Measurements from ENCODE around the gene CTSA. TPM values are rescaled to one million over a fixed set of nuclear protein-coding genes. Genes with fewer than 3 reads are reported as not detected.
"Not testable (repeated sequence)": the region's sequence is repeated elsewhere in the genome, so short reads cannot be mapped to it uniquely, and the experiment has no call there.

Gene CTSA
- polyA plus RNA-seq, 3 donors: 46.4 to 116 (median 82.4) TPM

GRCh38 chr20:45861221-45862075, 29.7 kb upstream of the CTSA start:
- no peak overlapping the region for H3K27ac ChIP-seq (ENCODE audit: low read depth, low read length)
- 82 to 97% (median 93%) methylated on average over 7 of the region's 7 CpGs for WGBS, 3 donors

- WGBS, 3 donors: 84 to 93% (median 90%) methylated on average over 7 of the region's 7 CpGs
Observed at GRCh38 chr20:45863543-45864470, 27.3 kb upstream of the CTSA start.

GRCh38 chr20:45866454-45866853, 24.7 kb upstream of the CTSA start:
- WGBS, 3 donors: 95 to 96% (median 95%) methylated on average over 5 of the region's 5 CpGs

More at GRCh38 chr20:45863543-45864470, 27.3 kb upstream of the CTSA start:
- no peak overlapping the region for H3K27ac ChIP-seq (ENCODE audit: low read depth, low read length)

GRCh38 chr20:45867136-45867818, 23.9 kb upstream of the CTSA start:
- H3K27ac ChIP-seq (ENCODE audit: low read depth, low read length): no peak overlapping the region
- WGBS, 3 donors: 76 to 92% (median 88%) methylated on average over 6 of the region's 6 CpGs

More at GRCh38 chr20:45866454-45866853, 24.7 kb upstream of the CTSA start:
- H3K27ac ChIP-seq (ENCODE audit: low read depth, low read length): no peak overlapping the region

- H3K27ac ChIP-seq (ENCODE audit: low read depth, low read length): no peak overlapping the region
Observed at GRCh38 chr20:45867819-45868176, 23.3 kb upstream of the CTSA start.

GRCh38 chr20:45872626-45873025, 18.5 kb upstream of the CTSA start:
- 92 to 95% (median 95%) methylated on average over 4 of the region's 4 CpGs for WGBS, 3 donors
- H3K27ac ChIP-seq (ENCODE audit: low read depth, low read length): no peak overlapping the region

GRCh38 chr20:45873409-45874103, 17.6 kb upstream of the CTSA start:
- 23 to 91% (median 81%) methylated on average over 1 of the region's 1 CpG for WGBS, 3 donors
- no peak overlapping the region for H3K27ac ChIP-seq (ENCODE audit: low read depth, low read length)

GRCh38 chr20:45874104-45874481, 17.0 kb upstream of the CTSA start:
- WGBS, 3 donors: 95 to 96% (median 96%) methylated on average over 10 of the region's 10 CpGs

GRCh38 chr20:45874576-45874975, 16.6 kb upstream of the CTSA start:
- 75 to 80% (median 79%) methylated on average over 4 of the region's 4 CpGs for WGBS, 3 donors
- no peak overlapping the region for H3K27ac ChIP-seq (ENCODE audit: low read depth, low read length)

More at GRCh38 chr20:45874104-45874481, 17.0 kb upstream of the CTSA start:
- not testable (repeated sequence) for H3K27ac ChIP-seq (ENCODE audit: low read depth, low read length)

GRCh38 chr20:45878076-45878761, 12.9 kb upstream of the CTSA start:
- WGBS, 3 donors: 72 to 92% (median 84%) methylated on average over 13 of the region's 13 CpGs

GRCh38 chr20:45880988-45881788, 9.9 kb upstream of the CTSA start, which contains the start of gene ZSWIM1:
ZSWIM1 (plus strand) TSS chr20:45881227; CDS start chr20:45882593, 1,366 bp downstream.
- 0 to 1% (median 0%) methylated on average over 23 of the region's 23 CpGs for WGBS, 3 donors

More at GRCh38 chr20:45878076-45878761, 12.9 kb upstream of the CTSA start:
- no peak overlapping the region for H3K27ac ChIP-seq (ENCODE audit: low read depth, low read length)

GRCh38 chr20:45882469-45883099, 8.6 kb upstream of the CTSA start:
- 78 to 86% (median 79%) methylated on average over 4 of the region's 4 CpGs for WGBS, 3 donors

More at GRCh38 chr20:45880988-45881788, 9.9 kb upstream of the CTSA start, which contains the start of gene ZSWIM1:
- H3K27ac ChIP-seq (ENCODE audit: low read depth, low read length): no peak within 1 kb of the TSS

GRCh38 chr20:45883100-45883469, 8.1 kb upstream of the CTSA start:
- 79 to 86% (median 81%) methylated on average over 9 of the region's 9 CpGs for WGBS, 3 donors
- H3K27ac ChIP-seq (ENCODE audit: low read depth, low read length): no peak overlapping the region

More at GRCh38 chr20:45882469-45883099, 8.6 kb upstream of the CTSA start:
- no peak overlapping the region for H3K27ac ChIP-seq (ENCODE audit: low read depth, low read length)

- 92 to 94% (median 92%) methylated on average over 17 to 19 of the region's 19 CpGs for WGBS, 3 donors
- H3K27ac ChIP-seq (ENCODE audit: low read depth, low read length): no peak overlapping the region
Observed at GRCh38 chr20:45886590-45887345, 4.4 kb upstream of the CTSA start.

GRCh38 chr20:45887346-45887715, 3.8 kb upstream of the CTSA start, which contains the start of gene SPATA25:
SPATA25 (minus strand) TSS chr20:45887622; CDS start chr20:45887590, 32 bp downstream.
- no peak within 1 kb of the TSS for H3K27ac ChIP-seq (ENCODE audit: low read depth, low read length)
- WGBS, 3 donors: 87 to 93% (median 93%) methylated on average over 8 of the region's 8 CpGs

All from adipose tissue (tissue), 3 donors.